Calu3 (cell line): ENCODE data around the gene EXOSC5. TPM values are rescaled to one million over a fixed set of nuclear protein-coding genes. Genes with fewer than 3 reads are reported as not detected.
A peak's percentile ranks its signal among the peaks of the same experiment; 100 is the strongest.

Experiments used
- BruUV-seq: library from RNA; stranded (reverse); fragments of 400-500 nt; replicated peaks from 2 replicates; lab custom pipeline; 2021; lab: Mats Ljungman, UMichigan
- CTCF ChIA-PET: fragments of 300-600 bp; sonication (Branson Sonifier 250); formaldehyde crosslinking; loops from one replicate; lab custom pipeline; 2022; ENCODE audit warnings: antibody characterized with exemption; lab: Charles Lee
- DNase-seq: peaks from one replicate; pipeline ENCODE4 v3.0.0; 2022
- H3K27ac Mint-ChIP-seq: one replicate; pipeline ENCODE4 v1.8.0; 2022; ENCODE audit warnings: mixed read lengths; ENCODE audit not compliant: unreplicated experiment
- H3K27me3 Mint-ChIP-seq: one replicate; pipeline ENCODE4 v1.8.0; 2022; ENCODE audit warnings: mixed read lengths; ENCODE audit not compliant: unreplicated experiment
- H3K36me3 Mint-ChIP-seq: one replicate; pipeline ENCODE4 v1.8.0; 2022; ENCODE audit warnings: mild to moderate bottlenecking, moderate library complexity, mixed read lengths; ENCODE audit not compliant: insufficient read depth, unreplicated experiment
- H3K4me1 Mint-ChIP-seq: one replicate; pipeline ENCODE4 v1.8.0; 2022; ENCODE audit warnings: mild to moderate bottlenecking, low read depth, mixed read lengths; ENCODE audit not compliant: unreplicated experiment
- H3K4me3 Mint-ChIP-seq: one replicate; pipeline ENCODE4 v1.8.0; 2022; ENCODE audit warnings: mild to moderate bottlenecking, low read depth, moderate library complexity, mixed read lengths; ENCODE audit not compliant: unreplicated experiment
- H3K9me3 Mint-ChIP-seq: one replicate; pipeline ENCODE4 v1.8.0; 2022; ENCODE audit warnings: low read depth, mixed read lengths; ENCODE audit not compliant: unreplicated experiment
- intact Hi-C: fragments of 100-400 bp; cut with micrococcal nuclease; formaldehyde crosslinking; loops from one replicate; pipeline ENCODE4 v1.10.0; 2022; ENCODE audit not compliant: unreplicated experiment
- total RNA-seq: library from RNA; stranded (reverse); gene quantifications from 2 replicates; pipeline ENCODE4 v1.2.3, GENCODE V29; 2022
- TF ChIP-seq, protein P1 (sequence below): fragments of 200-600 bp; IDR thresholded peaks from one replicate; pipeline ENCODE4 v1.8.0; 2022; ENCODE audit warnings: antibody characterized with exemption; ENCODE audit not compliant: unreplicated experiment

The EXOSC5 gene
- total RNA-seq, 1 experiment from 2014 or later = 44.7 TPM

GRCh38 chr19:41398598-41398997, 1.4 kb upstream of the EXOSC5 start:
- no TSS peak for BruUV-seq
- peak overlapping the region; percentile 99 for H3K4me3 Mint-ChIP-seq
- TF ChIP-seq, protein P1, sequence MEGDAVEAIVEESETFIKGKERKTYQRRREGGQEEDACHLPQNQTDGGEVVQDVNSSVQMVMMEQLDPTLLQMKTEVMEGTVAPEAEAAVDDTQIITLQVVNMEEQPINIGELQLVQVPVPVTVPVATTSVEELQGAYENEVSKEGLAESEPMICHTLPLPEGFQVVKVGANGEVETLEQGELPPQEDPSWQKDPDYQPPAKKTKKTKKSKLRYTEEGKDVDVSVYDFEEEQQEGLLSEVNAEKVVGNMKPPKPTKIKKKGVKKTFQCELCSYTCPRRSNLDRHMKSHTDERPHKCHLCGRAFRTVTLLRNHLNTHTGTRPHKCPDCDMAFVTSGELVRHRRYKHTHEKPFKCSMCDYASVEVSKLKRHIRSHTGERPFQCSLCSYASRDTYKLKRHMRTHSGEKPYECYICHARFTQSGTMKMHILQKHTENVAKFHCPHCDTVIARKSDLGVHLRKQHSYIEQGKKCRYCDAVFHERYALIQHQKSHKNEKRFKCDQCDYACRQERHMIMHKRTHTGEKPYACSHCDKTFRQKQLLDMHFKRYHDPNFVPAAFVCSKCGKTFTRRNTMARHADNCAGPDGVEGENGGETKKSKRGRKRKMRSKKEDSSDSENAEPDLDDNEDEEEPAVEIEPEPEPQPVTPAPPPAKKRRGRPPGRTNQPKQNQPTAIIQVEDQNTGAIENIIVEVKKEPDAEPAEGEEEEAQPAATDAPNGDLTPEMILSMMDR = no peak
- no peaks in the 10 kb centered on the region for H3K9me3 Mint-ChIP-seq
- H3K36me3 Mint-ChIP-seq = peaks cover 23% of the 10 kb centered on the region
- DNase-seq = no peak
- intact Hi-C loops = no loop called here
- no peak overlapping the region for H3K27ac Mint-ChIP-seq
- CTCF ChIA-PET = no interaction called here
- H3K4me1 Mint-ChIP-seq = peaks cover 34% of the 10 kb centered on the region
- no peaks in the 10 kb centered on the region for H3K27me3 Mint-ChIP-seq

- intact Hi-C loops = no loop called here
- Mint-ChIP-seq H3K9me3 (no peaks in the 10 kb centered on the region), H3K4me1 (peaks cover 34% of the 10 kb centered on the region), H3K4me3 (peak overlapping the region; percentile 99), H3K27ac (peak overlapping the region; percentile 100), H3K27me3 (no peaks in the 10 kb centered on the region), H3K36me3 (peaks cover 23% of the 10 kb centered on the region)
- CTCF ChIA-PET = no interaction called here
- no TSS peak for BruUV-seq
- no peak for DNase-seq
- TF ChIP-seq, protein P1 = no peak
Measured at GRCh38 chr19:41398050-41398418, 875 bp upstream of the EXOSC5 start.

DNA sequence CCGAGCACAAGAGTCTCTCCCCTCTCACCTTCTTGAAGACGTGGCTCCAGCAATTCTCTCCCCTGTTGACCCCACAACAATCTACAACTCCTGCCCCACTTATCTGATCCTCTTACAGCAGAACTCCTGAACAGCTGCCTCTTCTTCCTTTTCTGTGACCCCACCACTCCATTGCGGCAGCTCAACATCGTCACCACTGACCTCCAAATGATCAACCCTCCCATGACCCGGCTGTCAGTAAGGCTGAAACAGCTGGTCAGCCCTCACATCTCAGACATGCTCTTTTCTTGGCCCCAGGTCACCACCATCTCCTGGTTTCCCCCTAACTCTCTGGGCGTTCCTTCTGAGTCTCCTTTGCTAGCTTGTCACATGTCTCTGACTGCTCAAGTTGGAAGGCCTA, 1.8 kb downstream of the EXOSC5 start:
- Mint-ChIP-seq H3K9me3 (no peaks in the 10 kb centered on the region), H3K4me1 (peaks cover 34% of the 10 kb centered on the region), H3K36me3 (peaks cover 23% of the 10 kb centered on the region), H3K27me3 (no peaks in the 10 kb centered on the region), H3K27ac (no peak overlapping the region), H3K4me3 (peak overlapping the region; percentile 99)
- DNase-seq = no peak
- no TSS peak for BruUV-seq
- TF ChIP-seq, protein P1 = no peak
- intact Hi-C loops = no loop called here
- CTCF ChIA-PET = interaction anchor here (1.0 kb wide), 1 partner anchor 28 kb away, joined by 3 read pairs; no protein-coding TSS in a partner anchor

GRCh38 chr19:41392775-41393174, 4.4 kb downstream of the EXOSC5 start:
- H3K4me1 Mint-ChIP-seq = peaks cover 13% of the 10 kb centered on the region
- no peaks in the 10 kb centered on the region for H3K27me3 Mint-ChIP-seq
- peaks cover 23% of the 10 kb centered on the region for H3K36me3 Mint-ChIP-seq
- BruUV-seq = no TSS peak
- no peak for DNase-seq
- CTCF ChIA-PET = no interaction called here
- no peak overlapping the region for H3K4me3 Mint-ChIP-seq
- intact Hi-C loops = no loop called here
- H3K9me3 Mint-ChIP-seq = no peaks in the 10 kb centered on the region
- H3K27ac Mint-ChIP-seq = no peak overlapping the region
- TF ChIP-seq, protein P1 = no peak
